GM21447 (cell line): ENCODE results near the gene FNDC8.
"Not testable (repeated sequence)": the region's sequence is repeated elsewhere in the genome, so short reads cannot be mapped to it uniquely, and the experiment has no call there.

Source experiments
- ATAC-seq: cut with Tn5 transposase; IDR thresholded peaks from one replicate; pipeline ENCODE4 v1.9.1; 2021; ENCODE audit not compliant: unreplicated experiment

Gene FNDC8

DNA sequence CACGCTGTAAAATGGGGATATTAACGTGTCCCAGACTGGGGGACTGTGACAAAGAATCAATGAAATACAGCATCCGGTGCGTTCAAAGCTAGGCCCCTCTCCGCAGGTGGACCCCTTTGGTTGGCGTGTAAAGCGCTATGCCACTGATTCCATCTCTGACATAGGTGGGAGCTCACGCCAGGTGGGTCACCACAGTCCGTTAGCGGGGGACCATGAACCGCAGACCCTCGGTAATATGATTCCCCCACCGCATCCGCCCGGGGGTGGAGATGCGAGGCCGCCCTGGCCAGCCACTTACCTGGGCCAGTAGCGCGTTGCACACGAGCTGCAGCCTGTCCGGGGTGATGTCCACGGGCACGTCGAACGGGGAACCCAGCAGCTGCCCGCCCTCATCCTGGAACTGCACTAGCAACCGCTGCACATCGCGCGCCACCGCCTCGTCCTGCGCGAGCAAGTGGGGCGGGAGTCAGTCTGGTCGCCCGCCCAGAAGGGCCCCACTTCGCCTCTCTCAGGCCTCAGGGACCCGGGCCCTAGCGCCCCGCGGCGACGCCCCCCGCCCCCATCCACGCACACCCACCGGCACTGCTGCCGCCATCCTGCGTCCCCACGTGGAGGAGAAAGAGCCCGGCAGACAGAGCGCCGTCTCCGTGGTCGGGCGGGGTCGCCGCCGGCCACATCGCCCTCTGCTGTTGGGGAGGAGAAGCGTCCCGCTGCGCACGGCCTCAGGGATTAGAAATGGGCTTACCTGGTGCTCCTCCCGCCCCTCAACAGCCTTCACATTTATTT, 20.5 kb downstream of the FNDC8 start, which contains the start of gene NLE1:
TSS of gene NLE1 (minus strand) at position 623 of the 786 bp plus-strand sequence. CDS start at position 595, 28 bp downstream.
- ATAC-seq, result peak; percentile 83

GRCh38 chr17:35142467-35142796, 21.0 kb downstream of the FNDC8 start:
- ATAC-seq, result no peak

DNA sequence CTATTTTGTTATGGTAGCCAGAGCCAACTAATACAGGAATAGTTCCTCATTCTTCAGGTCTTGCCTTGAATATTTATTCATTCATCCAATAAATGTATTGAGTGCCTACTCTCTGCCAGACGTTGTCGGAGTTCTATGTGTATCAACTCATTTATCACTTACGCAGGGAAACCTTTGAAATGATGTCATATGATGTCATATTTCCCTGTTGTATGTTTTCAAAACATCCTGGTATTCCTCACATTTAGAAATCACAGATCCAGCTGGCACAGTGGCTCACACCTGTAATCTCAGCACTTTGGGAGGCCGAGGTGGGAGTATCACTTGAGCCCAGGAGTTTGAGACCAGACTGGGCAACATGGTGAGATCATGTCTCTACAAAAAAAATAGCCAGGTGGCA, 23.4 kb downstream of the FNDC8 start:
- no peak for ATAC-seq

DNA sequence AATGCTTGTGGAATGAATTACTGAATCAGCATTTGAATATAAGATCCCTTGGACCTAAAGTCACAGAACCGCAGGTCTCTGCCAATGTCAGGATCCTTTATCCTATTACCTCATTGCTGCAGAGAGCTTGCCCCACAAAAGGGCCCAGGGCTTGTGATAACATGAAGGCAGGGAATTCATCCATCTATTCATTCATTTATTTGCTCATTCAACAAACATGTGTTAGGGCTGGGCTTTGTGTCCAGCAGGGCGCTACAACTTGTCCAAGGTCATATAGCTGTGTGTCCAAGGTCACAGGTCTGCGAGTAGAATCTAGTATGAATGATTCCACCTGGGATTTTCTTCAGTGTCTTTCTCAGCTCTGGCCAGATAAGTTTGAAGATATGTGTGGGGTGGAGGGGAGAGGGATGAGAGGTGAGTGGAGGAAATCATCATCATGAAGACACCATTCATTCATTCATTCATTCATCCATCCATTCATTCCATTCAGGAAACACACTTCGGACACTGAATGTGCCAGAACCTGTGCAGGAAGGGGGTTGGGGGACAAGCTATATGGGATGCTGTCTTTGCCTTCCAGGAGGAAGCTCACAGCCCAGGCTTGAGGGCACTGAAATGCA, 24.9 kb downstream of the FNDC8 start:
- no peak for ATAC-seq

GRCh38 chr17:35147375-35147905, 26.0 kb downstream of the FNDC8 start, which contains the start of gene UNC45B:
Gene UNC45B, plus strand, starts transcription at chr17:35147817. Its CDS starts 447 bp downstream, at chr17:35148264.
- ATAC-seq, result no peak

GRCh38 chr17:35148144-35148543, 26.7 kb downstream of the FNDC8 start:
- no peak for ATAC-seq

- no peak for ATAC-seq
Measured at GRCh38 chr17:35149941-35150340, 28.5 kb downstream of the FNDC8 start.

DNA sequence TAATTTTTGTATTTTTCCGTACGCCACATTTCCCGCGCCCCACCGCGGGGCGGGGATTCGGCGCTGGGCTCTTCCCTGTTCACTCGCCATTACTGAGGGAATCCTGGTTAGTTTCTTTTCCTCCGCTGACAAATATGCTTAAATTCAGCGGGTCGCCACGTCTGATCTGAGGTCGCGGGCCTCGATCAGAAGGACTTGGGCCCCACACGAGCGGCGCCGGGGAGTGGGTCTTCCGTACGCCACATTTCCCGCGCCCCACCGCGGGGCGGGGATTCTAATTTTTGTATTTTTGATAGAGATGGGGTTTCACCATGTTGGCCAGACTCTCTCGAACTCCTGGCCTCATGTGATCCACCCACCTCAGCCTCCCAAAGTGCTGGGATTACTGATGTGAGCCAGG, 29.7 kb downstream of the FNDC8 start:
- ATAC-seq, result not testable (repeated sequence)

- ATAC-seq, result no peak
Measured at GRCh38 chr17:35152421-35153140, 31.2 kb downstream of the FNDC8 start.

DNA sequence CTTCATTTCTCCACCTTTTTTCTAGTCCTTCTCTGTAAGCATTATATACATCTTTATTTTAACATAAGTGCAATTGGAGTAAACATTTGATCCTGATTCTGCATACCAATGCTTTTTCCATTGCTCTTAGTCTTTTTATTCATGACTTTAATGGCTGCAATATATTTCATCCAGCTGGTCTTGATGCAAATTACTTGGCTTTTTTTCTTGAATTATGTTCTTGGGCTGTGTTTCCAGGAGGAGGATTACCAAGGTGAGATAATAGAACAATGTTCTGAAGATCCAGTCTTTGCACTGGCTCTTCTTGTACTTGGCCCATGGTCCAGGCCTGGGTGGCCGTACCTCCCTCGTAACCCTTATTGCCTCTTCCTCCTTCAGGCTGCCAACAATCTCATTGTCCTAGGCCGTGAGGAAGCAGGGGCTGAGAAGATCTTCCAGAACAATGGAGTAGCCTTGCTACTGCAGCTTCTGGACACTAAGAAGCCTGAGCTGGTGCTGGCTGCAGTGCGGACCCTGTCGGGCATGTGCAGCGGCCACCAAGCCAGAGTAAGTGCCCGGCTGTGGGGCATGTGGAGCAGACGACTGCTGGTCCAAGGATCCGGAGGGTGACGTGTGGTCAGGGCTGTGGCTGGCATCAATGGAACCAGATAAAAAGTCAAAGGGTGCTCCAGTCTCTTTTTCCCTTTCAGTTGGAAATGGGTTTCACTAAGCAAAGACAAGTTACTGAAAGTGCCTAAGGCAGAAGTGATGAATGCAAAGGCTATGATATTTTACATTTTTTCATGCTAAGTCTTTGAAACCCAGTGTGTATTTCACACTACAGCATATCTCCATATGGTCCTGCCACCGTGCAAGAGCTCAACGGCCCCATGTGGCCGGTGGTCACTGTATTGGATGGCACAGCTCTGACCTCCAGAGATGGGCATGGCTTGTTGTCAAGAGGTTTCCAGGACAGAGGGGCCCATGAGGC, 33.1 kb downstream of the FNDC8 start:
- no peak for ATAC-seq

GRCh38 chr17:35155246-35155645, 33.8 kb downstream of the FNDC8 start:
- ATAC-seq, result no peak

DNA sequence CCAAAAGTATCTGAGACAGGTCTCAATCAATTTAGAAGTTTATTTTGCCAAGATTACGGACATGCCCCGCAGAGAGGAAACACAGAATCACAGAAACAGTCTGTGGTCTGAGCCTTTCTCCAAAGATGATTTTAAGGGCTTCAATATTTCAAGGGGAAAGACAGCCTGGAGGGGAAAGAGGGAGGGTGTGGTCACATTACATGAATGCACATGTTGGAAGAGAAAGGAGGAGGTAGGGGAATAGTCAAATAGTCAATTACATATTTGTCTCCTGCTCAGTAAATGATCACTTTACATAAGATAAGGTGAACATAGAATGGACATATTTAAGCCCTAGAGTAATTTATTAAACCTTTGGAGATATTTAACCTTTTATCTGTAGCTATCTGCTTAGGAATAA, 38.5 kb downstream of the FNDC8 start:
- ATAC-seq, result no peak

GRCh38 chr17:35160354-35161201, 39.2 kb downstream of the FNDC8 start:
- ATAC-seq, result no peak

DNA sequence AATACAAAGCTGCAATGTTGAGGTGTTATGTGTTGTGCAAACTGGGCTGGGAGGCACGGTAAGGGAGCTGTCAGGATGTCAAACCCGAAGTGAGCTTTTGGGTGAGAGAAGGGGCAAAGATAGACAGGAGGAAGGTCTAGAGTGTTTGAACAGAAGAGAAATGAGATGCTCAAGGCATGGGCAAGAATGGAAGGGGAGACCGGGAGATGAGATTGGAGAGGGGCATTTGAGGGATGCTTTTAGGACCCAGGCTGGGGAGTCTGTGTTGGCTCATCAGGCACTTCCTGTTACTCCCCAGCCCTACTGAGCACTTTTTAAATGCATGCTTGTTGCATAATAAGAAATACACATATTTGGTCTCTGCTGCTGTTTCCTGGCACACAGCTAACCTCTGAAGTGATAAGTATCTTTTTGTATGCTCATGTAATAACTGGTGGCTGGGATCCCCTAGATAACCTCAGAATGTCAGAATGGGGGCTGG, 39.9 kb downstream of the FNDC8 start:
- no peak for ATAC-seq

- ATAC-seq, result no peak
Measured at GRCh38 chr17:35162755-35163154, 41.3 kb downstream of the FNDC8 start.

- no peak for ATAC-seq
Measured at GRCh38 chr17:35163886-35164285, 42.5 kb downstream of the FNDC8 start.

- no peak for ATAC-seq
Measured at GRCh38 chr17:35164716-35165115, 43.3 kb downstream of the FNDC8 start.

DNA sequence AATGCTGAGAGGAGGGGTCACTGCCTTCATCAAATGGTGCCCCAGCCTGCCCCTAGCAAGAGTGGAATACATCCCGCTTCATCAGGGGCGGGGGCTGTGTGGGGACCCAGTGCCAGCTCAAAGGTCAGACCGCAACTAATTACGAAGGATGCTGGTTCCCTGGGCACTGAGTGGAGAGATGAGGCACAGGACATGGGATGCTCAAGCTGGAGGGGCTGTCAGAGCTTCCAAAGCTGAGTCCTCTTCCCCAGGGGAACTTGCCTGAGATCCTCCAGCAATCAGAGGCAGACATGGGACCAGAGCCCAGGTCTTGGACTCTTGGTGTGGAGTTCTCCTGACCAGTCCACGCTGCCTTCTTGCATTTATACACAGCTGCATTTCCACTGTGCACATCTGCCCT, 45.1 kb downstream of the FNDC8 start:
- ATAC-seq, result no peak

- ATAC-seq, result no peak
Measured at GRCh38 chr17:35167046-35167445, 45.6 kb downstream of the FNDC8 start.
